Measurements from ENCODE around the gene TRIM7. TPM values are rescaled to one million over a fixed set of nuclear protein-coding genes. Genes with fewer than 3 reads are reported as not detected.
"Not testable (repeated sequence)": the region's sequence is repeated elsewhere in the genome, so short reads cannot be mapped to it uniquely, and the experiment has no call there.

TRIM7 gene
- polyA plus RNA-seq, 1 donor (not counting 4 experiments of a cell fraction or from before 2014, with no cell fraction given), result 27.6 TPM

- FAIRE-seq, result peak; percentile 13
- H3K4me2 ChIP-seq (ENCODE audit: control insufficient read depth, extremely low read depth, insufficient read depth, low read depth, low read length), result peak overlapping the region; percentile 59
Observed at GRCh38 chr5:181215997-181216989, 11.3 kb upstream of the TRIM7 start.

GRCh38 chr5:181214249-181214648 is 9.3 kb upstream of the TRIM7 start:
- H2AFZ ChIP-seq (ENCODE audit: control insufficient read depth, low read length); H4K20me1 ChIP-seq (ENCODE audit: control insufficient read depth, extremely low read depth, insufficient read depth, low read length); DNase-seq (ENCODE audit: low read depth, low spot score); H3K9me1 ChIP-seq (ENCODE audit: control insufficient read depth, extremely low read depth, insufficient read depth, low read length); H3K4me1 ChIP-seq (ENCODE audit: control insufficient read depth, extremely low read depth, insufficient read depth, low read length); H3K27me3 ChIP-seq (ENCODE audit: control insufficient read depth, extremely low read depth, insufficient read depth, low read length); FAIRE-seq; dilution Hi-C loops (cut with MboI; ENCODE audit: extremely low pct_ligation_motif_present, low sequenced_read_pairs); H3K36me3 ChIP-seq (ENCODE audit: control insufficient read depth in 2 of 2, extremely low read depth in 1 of 2, insufficient read depth in 2 of 2, low read length in 2 of 2); H3K9ac ChIP-seq (ENCODE audit: control insufficient read depth, extremely low read depth, insufficient read depth, low read length); H3K4me3 ChIP-seq (ENCODE audit: control insufficient read depth in 2 of 3, extremely low read depth in 1 of 3, insufficient read depth in 2 of 3, low read depth in 1 of 3, low read length in 3 of 3); H3K4me2 ChIP-seq (ENCODE audit: control insufficient read depth, extremely low read depth, insufficient read depth, low read depth, low read length); H3K79me2 ChIP-seq (ENCODE audit: control insufficient read depth, insufficient read depth, low read length); H3K9me3 ChIP-seq (ENCODE audit: control insufficient read depth, low read depth, low read length); H3K27ac ChIP-seq (ENCODE audit: control insufficient read depth, insufficient read depth, low read length): not testable (repeated sequence)

More at GRCh38 chr5:181215997-181216989, 11.3 kb upstream of the TRIM7 start:
- Histone ChIP-seq H3K27me3 (ENCODE audit: control insufficient read depth, extremely low read depth, insufficient read depth, low read length) (no peaks in the 10 kb centered on the region), H3K4me3 (ENCODE audit: control insufficient read depth in 2 of 3, extremely low read depth in 1 of 3, insufficient read depth in 2 of 3, low read depth in 1 of 3, low read length in 3 of 3) (peak overlapping the region; percentile 12 to 80 (median 18)), H3K79me2 (ENCODE audit: control insufficient read depth, insufficient read depth, low read length) (no peaks in the 10 kb centered on the region), H3K9me1 (ENCODE audit: control insufficient read depth, extremely low read depth, insufficient read depth, low read length) (no peaks in the 10 kb centered on the region), H3K36me3 (ENCODE audit: control insufficient read depth in 2 of 2, extremely low read depth in 1 of 2, insufficient read depth in 2 of 2, low read length in 2 of 2) (no peaks in the 10 kb centered on the region), H3K9ac (ENCODE audit: control insufficient read depth, extremely low read depth, insufficient read depth, low read length) (peak overlapping the region; percentile 4), H3K27ac (ENCODE audit: control insufficient read depth, insufficient read depth, low read length) (peak overlapping the region; percentile 20), H2AFZ (ENCODE audit: control insufficient read depth, low read length) (peak overlapping the region; percentile 63), H4K20me1 (ENCODE audit: control insufficient read depth, extremely low read depth, insufficient read depth, low read length) (no peaks in the 10 kb centered on the region), H3K9me3 (ENCODE audit: control insufficient read depth, low read depth, low read length) (no peaks in the 10 kb centered on the region), H3K4me1 (ENCODE audit: control insufficient read depth, extremely low read depth, insufficient read depth, low read length) (peaks cover 7% of the 10 kb centered on the region)
- dilution Hi-C loops (cut with MboI; ENCODE audit: extremely low pct_ligation_motif_present, low sequenced_read_pairs), result no loop called here
- no peak for TF ChIP-seq CTCF (optimal IDR thresholded peaks at IDR 0.05 in 1 of 3, IDR thresholded peaks at IDR 0.05 in 1 of 3, conservative IDR thresholded peaks at IDR 0.05 in 1 of 3; ENCODE audit: extremely low read depth in 1 of 3, insufficient read depth in 2 of 3, low read length in 3 of 3)
- TF ChIP-seq EZH2 (IDR thresholded peaks at IDR 0.05; ENCODE audit: low read length), result no peak
- no peak for DNase-seq (ENCODE audit: low read depth, low spot score)

Measured in keratinocyte (primary cell).